NAMALWA (cell line): ENCODE measurements around the gene ADM2.
A peak's percentile ranks its signal among the peaks of the same experiment; 100 is the strongest.

Experiments used
- DNase-seq: peaks from one replicate; pipeline ENCODE4 v3.0.0-alpha.2; 2015; ENCODE audit warnings: low spot score

ADM2 gene

DNA sequence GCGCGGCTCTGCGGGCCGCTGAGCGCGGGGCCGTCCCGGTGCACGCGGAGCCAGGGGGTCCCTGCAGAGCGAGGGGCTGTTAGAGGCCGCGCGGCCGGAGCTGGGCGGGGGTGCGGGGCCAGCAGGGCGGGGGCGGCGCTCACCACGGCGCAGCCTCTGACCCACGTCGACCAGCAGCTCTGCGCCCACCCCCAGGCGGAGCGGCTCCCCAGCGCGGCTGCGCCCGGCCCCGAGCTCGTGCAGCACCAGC, 44.4 kb downstream of the ADM2 start:
- DNase-seq: no peak

DNA sequence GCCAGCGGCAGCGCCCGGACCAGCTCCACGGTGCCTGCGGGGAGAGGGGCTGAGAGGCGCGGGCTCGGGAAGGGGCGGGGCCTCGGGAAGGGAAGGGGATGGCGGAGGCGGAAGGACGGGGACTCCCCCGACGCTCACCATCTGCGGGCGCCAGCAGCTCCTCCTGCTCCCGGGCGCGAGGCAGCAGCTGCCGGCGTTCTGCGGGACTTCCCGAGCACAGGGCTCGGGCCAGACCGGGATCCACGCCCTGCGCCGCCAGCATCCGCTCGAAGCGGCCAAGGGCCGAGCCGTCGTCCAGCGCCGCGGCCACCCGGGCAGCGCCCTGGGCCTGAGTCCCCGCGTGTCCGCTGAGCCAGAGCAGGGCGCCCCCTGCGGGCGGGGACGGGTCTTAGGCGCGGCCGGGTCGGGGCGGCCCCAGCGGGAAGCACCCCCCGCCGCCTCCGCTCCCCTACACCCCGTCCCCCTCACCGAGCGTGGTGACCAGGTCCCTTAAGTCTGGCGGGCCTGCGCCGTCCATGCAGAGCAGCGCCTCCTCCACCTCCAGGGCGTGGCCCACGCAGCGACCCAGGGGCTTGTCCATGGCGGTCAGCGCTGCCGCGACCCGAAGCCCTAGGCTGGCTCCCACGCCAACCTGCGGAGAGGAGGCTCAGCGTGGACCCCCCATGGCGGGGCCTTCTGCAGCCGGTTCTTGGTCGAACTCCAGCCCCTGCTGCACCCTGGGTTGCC, 44.9 kb downstream of the ADM2 start:
- DNase-seq: peak; percentile 82

DNA sequence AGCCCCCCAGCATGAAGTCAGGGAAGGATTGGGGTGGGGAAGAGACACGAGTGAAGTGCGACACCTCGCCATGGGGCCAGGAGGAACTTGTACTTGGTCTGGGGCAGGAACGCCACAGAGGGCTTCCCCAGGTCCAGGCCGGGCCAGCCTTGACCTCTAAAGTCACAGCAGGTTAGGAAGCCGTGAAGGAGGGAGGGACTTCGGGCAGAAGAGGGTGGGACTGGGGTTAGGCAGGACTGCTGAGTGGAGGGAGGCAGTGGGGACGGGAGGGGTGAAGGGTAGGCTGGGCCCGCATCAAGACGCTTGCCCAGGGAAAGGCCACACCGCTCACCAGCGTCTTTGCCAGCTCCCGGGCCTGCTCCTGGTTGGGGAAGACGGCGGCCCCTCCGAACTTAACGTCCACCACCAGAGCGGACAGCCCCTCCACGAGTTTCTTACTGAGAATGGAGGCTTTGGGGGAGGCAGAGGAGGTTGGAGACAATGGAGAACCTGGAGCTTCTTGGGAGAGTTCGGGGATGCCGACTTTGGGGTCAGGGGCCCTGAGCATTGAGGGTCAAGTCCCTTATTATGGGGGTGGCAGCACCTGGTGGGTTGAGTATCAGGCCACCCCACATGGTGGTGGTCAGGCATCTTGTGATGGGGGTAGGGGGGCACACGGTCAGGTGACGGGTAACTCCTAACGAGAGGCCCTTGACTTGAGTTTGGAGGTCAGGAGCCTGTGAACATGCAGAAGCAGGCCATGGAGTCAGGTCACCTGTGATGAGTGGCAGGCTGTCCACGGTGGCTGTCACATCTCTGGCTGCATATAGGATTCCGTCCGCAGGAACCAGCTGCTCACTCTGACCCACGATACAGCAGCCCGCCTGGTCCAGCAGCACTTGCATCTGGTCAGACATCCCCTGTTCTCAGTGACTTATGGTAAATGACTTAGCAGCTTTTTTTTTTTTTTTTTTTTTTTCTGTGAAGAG, 45.8 kb downstream of the ADM2 start:
- DNase-seq: peak; percentile 71

DNA sequence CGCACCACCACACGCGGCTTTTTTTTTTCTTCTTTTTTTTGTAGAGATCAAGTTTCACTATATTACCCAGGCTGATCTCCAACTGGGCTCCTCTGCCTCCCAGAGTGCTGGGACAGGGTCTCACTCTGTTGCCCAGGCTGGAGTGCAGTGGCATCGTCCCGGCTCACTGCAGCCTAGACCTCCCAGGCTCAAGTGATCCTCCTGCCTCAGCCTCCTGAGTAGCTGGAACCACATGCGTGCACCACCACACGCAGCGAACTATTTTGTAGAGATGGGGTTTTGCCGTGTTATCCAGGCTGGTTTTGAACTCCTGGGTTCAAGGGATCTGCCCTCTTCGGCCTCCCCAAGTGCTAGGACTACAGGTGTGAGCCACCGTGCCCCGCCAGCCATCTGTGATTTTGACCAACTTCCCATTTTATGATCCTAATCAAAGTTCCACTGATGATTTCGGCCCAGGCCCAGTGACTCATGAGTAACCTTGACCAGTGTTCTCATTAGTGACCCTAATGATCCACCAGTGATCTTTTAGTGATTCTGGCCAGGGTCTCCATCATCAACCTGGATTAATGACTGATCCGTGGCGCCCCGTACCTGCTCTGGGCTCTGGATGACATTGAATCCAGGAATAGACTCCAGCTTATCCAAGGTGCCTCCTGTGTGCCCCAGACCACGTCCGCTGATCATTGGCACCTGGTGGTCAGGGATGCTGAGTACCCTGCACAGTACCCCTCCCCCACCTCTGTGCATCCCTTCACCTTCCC, 46.8 kb downstream of the ADM2 start:
- DNase-seq: no peak

DNA sequence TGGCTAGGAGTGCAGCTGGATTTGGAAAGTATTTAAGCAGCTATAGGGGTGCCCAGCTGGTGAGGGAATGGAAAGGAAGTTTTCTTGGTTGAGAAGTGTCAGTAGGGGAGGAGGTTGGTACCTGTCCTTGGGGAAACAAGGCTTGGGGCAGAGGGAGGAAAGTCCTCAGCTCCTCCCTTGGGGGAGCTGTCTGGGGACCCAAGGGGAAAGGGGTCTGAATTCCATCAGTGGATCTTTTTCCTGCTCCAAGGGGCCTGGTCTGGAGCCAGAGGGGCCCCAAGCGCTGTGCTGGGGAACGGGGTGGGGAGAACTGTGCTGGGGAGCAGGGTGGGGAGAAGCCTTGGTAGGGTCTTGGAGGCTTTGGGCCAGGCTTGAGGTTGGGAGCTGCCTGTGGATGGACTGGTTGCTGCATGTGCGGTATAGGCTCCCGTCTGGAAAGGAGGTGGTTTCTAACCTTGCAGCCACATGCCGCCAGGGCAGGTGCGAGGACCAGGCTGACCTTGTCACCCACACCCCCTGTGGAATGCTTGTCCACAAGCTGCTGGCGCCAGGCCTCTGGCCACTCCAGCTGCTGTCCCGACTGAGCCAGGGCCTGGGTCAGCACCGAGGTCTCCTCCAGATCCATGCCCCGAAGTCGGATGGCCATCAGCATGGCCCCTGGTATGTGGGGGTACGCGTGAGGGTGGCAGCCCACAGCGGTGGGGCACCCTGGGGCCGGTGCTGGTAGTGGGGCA, 47.5 kb downstream of the ADM2 start:
- no peak for DNase-seq

DNA sequence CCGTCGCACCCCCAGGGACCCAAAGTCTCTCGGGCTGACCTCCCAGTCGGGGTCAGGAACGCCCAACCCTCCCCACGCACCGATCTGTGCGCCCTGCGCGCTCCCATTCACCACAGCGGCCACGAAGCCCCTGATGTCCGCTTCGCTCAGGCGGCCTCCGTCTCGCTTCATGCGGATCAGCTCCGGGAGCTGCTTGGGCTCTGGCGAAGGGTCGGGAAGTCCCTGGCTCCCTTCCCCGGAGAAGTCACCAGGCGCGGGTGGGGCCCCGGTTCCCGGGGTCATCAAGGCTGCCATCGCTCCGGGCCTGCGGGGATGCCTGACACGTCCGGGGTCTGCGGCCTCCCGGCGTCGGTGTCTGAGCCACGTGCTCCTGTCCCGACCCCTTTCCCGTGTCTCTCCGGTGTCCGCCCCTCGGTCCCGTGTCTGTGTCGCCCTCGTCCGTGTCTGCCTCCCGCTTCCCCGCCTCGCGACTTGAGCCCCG, 48.1 kb downstream of the ADM2 start:
- DNase-seq: no peak

DNA sequence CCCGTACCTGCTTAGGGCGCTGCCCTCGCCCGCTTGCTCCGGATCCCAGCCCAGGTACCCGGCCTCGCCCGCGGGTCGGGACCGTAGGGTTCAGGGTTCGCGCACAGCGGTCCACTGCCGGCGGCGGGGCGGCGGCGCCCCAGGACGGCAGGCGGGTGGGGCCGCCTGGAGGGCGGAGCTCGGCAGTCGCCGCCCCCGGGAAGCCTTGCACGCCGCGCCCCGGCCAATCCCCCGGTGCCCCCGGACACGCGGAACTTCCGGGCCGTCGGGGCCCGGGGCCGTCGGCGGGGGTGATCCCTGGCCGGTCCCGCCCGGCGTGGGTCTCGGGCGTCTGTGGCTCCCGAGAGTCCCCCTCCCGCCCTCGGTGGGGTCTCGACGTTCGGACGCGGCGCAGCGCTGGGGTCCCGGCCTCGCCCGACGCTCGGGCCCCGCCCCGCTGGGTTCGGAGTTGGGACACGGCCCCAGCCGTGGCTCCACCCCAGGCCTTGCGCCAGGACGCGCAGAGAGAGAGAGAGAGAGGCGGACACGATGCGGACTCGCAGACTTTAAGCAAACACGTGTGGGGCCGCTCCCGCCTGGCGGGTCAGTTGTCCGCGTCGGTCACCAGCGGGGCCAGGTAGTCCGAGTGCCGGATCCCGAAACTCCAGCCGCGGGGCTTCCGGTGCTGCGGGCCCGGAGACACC, 48.7 kb downstream of the ADM2 start, which contains the start of gene TYMP:
TSS of gene TYMP (minus strand) at position 116 of the 683 bp plus-strand sequence. CDS start 303 bp downstream, outside the sequence.
- DNase-seq: peak; percentile 73

DNA sequence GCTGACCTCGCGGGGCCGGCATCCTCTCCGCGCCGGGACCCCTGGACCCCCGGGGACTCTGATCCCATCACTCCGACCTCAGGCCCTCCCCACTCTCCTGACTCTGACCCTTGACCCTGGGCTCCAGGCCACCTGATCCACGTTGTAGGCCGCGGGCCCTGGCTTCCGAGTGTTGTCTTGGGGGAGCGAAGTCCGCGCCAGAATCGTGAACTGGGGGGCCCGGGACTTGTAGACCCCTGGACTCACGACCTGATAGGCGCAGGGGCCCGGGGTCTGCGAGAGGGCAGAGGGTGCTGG, 49.2 kb downstream of the ADM2 start:
- no peak for DNase-seq

DNA sequence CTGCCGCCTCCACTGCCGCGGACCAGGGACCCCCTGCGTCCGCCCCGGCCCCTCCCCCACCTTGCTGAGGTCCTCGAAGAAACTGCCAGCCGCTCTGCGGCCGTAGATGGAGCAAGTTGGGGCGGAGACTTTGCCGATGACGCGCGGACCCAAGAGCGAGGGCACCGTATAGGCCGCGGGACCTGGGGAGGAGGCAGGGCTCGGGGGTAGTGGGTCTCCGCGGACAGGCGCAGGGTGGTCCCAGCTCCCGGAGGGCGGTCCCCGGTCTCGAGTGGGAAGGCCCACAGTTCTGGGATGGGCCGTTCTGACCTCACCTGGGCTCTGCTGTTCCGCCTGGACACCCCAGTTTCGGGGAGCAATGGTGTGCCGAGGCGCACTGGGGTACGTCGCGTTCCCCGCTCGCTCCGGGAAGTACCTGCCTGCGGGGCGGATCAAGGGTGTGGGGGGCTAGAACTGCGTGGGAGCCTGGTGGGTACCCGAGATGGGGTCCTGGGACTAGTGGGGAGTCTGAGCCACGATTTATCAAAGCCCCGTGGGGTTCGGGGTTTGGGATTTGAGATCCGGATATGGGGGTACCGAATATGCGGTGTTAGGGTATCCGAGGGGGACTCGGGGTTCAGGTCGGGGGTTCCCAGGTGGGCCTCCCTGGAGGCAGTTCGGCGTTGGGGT, 49.7 kb downstream of the ADM2 start:
- DNase-seq: peak; percentile 90

DNA sequence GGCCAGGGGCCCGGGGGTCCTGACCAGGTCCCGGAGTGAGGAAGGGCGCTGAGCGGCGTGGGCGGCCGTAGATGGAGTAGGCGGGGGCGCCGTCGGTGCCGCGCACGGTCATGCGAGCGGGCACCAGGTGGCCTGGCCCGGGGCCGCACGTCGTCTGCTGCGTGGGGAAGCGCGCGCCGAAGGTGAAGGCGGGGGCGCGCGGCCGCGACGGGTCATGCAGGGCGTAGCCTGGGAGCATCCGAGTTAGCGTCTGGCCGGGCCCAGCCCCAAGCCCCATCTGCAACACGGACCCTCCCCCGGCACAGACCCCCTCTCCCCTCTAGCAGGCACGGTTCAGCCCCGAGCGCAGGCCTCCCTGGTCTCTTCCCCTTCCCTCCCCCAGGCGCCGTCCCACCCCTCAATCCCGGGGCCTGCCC, 50.2 kb downstream of the ADM2 start:
- peak; percentile 70 for DNase-seq

DNA sequence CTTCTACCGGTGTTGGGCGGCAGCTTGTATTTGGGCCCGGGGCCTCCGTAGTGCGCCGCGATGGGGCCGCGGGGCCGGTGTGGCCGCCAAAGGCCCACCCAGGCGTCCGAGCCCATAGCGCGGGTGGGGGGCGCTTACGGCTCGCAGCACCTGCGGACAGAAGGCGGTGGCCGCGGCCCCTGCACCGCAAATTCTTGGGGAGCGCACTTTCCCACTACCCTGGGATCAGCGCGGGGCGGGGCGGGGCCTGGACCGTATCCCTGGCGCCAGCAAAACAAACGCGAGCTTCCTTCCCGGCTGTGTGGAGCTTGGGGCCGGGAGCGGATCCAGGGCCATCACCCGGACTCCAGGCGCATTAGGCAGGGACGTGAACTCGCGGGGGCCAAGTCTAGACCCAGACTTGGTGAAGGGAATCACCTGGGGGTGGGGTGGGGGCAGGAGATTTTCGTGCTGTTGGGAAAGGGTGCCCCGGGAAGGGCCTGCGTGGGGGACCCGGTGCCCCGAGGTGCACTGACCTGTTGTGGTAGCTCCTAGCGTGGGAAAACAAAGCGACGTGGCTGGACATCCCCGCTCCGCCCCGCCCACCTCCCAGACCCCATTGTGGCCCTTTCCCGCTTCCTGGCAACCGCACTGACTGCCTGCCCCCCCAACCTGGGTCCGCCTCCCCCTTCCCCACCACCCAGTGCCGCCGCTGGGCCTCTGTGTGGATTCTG, 50.8 kb downstream of the ADM2 start:
- no peak for DNase-seq

DNA sequence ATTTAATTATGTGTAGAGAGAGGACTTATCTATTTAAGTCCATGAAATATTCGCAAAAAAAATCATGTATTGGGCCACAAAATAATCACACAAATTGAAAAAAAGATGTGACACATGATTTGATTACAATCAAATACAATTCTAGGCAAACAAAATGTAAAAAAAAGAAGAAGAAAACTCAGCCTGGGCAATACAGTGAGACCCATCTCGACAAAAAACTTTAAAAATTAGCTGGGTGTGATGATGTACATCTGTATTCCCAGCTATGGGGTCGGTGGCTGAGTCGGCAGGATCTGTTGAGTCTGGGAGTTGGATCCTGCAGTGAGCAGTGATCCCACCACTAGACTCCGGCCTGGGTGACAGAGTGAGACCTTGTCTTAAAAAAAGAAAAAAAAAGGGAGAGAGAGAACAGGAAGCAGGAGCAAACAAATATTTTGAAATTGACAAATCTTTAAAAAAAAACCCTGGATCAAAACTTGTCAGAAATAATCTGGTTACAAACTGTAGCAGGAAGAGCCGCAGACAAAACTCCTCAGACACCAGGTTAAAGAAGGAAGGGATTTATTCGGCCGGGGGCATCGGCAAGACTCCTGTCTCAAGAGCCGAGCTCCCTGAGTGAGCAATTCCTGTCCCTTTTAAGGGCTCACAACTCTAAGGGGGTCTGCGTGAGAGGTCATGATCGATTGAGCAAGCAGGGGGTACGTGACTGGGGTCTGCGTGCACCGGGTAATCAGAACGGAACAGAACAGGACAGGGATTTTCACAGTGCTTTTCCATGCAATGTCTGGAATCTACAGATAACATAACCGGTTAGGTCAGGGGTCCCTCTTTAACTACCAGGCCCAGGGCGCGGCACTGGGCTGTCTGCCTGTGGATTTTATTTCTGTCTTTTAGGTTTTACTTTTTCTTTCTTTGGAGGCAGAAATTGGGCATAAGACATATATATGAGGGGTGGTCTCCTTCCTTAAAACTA, 51.8 kb downstream of the ADM2 start:
- DNase-seq: no peak

DNA sequence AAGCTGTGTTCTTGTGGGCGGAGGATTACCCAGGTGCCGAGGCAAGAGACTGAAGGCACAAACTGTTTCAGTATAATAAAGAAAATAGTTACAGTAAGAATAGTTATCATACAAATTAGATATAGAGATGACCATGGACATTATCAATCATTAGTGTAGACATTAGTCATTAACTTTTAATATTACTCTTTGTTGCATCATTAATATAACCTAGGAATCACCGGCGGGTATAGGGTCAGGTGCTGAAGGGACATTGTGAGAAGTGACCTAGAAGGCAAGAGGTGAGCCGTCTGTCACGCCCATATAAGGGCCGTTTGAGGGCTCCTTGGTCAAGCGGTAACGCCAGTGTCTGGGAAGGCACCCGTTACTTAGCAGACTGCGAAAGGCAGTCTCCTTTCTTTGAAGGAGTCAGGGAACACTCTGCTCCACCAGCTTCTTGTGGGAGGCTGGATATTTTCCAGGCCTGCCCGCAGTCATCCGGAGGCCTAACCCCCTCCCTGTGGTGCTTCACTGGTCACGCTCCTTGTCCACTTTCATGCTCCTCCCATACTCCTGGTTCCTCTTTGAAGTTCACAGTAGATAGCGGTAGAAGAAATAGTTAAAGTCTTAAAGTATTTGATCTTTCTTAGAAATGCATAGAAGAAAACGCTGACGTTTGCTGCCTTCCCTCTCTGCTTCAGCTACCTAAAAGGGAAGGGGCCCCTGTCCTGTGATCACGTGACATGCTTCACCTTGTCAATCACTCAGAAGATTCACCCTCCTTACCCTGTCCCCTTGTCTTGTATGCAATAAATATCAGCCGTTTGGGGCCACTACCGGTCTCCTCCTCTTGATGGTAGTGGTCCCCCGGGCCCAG, 52.7 kb downstream of the ADM2 start:
- DNase-seq: peak; percentile 77

DNA sequence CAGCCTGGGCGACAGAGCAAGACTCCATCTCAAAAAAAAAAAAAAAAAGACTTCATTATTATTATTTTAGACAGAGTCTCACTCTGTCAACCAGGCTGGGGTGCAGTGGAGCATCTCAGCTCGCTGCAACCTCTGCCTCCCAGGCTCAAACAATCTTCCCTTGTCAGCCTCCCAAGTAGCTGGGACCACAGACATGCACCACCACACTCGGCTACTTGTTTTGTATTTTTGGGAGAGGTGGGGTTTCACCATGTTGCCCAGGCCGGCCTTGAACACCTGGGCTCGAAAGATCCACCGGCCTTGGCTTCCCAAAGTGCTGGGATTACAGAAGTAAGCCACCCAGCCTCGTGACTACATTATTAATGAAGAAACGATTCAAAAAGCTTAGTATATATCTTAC, 53.8 kb downstream of the ADM2 start:
- DNase-seq: peak; percentile 65
